Measurements from ENCODE around the gene POMT1.
A peak's percentile ranks its signal among the peaks of the same experiment; 100 is the strongest.

POMT1 gene

GRCh38 chr9:131476777-131477345, 25.9 kb upstream of the POMT1 start:
- DNase-seq, result no peak

DNA sequence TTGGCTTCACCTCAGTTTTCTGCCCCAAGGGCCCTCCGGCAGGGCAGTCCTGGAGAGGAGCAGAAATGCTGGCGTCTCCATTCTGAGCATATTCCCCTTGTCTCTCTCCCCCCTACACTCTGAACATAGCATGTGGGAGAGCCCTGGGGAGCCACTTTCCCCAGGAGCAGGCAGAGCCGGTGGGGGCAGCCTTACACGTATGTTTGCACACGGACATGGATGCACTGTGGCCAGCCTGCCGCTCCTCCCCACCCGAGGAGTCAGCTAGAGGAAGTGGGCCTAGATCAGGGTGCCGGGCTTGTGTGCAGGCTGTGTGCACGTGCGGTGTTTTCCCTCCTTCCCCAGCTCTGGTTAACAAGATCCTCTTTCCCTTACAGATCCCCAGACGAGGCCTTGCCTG, 25.4 kb upstream of the POMT1 start:
- DNase-seq, result no peak

- no peak for DNase-seq
Measured at GRCh38 chr9:131477816-131478419, 24.8 kb upstream of the POMT1 start.

DNA sequence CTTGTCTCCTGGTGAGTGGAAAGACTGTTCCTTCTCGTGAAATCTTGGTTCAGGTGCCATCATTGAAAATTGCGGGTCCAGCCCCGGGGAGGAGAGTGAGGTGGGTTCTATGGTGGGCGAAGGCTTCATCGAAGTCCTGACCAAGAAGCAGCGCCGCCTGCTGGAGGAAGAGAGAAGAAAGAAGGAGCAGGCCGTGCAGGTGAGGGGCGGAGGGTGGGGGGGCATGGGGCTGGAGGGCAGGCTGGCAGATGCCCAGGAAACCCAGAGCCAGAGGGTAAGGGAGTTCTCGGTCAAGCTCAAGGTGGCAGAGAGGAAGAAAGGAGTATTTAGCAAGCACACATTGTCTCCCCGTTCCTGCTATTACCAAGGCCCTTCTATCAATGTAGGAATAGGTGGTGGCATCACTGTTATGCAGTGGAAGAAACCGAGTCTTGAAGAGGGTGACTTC, 24.3 kb upstream of the POMT1 start:
- peak; percentile 46 for DNase-seq

DNA sequence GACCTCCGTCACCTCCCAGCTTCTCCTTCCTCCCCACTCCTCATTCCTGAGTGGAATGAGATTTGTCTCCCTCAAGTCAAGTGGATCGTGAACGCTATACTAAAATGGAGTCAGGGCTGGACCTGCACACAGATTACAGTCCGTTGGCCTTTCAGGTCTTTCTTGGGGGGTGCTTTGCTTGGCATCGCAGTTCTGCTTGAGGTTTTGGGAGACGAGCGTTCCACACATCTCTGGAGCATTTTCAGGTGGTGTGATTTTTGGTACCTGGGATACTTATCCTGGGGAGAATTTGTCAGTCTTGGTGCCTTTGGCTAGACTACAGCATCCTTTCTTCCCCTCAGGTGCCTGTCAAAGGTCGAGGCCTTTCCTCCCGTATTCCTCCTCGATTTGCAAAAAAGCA, 23.8 kb upstream of the POMT1 start:
- DNase-seq, result no peak

DNA sequence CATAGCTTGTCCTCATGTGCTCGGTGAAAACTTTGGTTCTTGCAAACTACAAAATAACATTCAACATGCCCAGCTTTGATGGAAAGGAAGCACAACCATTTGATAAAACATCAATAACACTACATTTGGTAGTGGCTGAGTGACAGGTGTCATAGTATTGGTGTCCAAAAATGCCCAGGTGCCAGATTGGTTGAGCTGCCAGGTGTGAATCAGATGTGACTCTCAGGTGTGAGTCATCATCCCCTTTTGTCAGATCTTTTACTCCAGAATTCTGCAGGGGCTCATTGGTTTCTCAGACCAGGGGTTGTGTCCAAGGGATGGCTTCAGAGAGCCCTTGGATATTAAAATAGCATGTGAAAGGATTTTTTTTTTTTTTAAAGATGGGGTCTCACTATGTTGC, 22.5 kb upstream of the POMT1 start:
- DNase-seq, result no peak

DNA sequence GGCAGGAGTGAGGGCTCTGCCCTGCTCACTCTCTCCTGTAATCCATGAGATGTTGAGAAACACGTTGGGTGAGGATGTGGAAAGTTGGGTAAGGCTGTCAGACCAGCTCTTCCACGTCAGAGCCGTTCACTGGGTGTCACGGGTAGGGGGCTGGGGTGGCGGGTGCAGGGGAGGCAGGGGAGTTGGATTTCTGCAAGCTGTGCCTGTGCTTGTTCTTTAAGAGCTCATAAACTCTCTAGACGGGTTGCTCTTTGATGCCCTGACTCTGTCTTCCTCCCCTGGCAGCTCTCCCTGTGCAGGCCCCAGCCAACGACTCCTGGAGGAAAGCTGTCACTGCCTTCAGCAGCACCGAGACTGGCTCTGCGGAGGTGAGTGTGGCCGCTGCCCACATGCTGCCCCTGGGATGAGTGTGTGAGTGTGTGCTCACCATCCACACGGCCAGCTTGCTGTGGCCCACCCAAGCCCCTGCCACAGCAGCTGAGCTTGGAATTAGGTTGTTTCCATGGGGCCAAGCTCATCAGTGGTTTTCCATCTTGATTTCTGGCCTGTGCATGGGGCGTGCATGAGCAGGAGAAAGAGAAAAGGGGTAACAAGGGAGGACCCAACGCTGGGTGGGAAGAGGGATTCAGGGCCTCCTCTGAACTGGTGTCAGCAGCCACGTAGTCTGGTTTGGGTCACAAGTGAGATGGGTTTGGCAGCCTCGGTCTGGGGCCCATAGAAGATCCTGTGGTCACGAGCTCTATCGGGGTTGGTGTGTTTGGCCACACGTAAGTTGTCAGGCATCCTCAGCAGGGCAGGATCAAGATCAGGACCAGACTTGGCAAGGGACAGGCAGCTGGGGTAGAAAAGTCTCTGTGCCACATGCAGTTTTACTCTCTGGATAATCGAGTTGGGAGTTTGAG, 21.0 kb upstream of the POMT1 start:
- no peak for DNase-seq

DNA sequence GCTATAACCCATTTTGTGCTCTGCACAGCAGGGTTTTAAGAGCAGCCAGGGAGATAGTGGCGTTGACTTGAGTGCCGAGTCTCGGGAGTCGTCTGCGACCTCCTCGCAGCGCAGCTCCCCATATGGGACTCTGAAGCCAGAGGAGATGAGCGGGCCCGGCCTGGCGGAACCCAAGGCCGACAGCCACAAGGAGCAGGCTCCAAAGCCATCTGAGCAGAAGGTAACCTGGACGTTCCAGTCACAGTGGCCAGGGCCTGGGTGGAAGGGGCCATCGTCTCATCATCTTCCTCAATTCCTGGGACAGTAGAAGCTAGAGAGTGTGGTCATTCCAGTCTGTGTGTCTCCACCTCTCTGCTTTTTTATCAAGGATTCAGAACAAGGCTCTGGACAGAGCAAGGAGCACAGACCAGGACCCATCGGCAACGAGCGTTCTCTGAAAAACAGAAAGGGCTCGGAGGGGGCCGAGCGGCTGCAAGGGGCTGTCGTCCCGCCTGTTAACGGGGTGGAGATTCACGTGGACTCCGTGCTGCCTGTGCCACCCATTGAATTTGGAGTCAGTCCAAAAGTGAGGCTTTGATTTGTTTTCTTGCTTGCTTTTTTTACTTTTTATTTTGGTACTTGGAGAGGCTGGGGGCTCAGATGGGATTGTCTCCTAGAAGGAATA, 20.2 kb upstream of the POMT1 start:
- no peak for DNase-seq

DNA sequence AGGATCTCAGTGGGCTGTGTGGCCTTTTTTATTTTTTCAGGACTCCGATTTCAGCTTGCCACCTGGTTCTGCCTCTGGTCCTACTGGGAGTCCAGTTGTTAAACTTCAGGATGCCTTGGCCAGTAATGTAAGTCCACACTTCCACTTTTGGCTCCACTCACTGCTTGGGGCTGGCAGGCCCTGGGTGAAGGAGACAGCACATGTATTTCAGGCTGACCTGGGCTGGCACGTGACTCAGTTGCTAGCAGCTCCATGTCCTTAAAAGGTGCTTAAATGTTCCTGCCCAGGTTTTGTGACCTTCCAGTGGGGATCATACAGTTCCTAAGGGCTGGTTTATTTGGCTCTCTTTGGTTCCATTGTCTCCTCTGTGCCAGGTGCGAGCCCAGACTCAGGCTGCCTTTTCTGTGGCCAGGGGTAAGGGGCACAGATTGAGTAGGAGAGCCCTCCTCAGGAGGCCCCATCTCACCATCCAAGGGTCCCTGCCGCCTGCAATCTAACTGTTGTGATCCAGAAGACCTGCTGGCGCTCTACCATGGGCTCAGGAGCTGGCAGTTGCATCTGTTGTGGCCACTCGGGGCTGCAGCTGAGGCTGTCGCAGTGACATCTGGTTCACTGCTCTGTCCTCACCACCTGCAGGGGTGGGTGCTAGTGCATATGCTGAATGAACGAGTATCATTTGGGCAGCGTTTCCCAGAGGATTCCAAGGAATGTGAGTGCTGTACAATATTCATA, 19.2 kb upstream of the POMT1 start:
- DNase-seq, result no peak

GRCh38 chr9:131484051-131484445, 18.7 kb upstream of the POMT1 start:
- DNase-seq, result no peak

- DNase-seq, result no peak
Measured at GRCh38 chr9:131484560-131485185, 18.0 kb upstream of the POMT1 start.

DNA sequence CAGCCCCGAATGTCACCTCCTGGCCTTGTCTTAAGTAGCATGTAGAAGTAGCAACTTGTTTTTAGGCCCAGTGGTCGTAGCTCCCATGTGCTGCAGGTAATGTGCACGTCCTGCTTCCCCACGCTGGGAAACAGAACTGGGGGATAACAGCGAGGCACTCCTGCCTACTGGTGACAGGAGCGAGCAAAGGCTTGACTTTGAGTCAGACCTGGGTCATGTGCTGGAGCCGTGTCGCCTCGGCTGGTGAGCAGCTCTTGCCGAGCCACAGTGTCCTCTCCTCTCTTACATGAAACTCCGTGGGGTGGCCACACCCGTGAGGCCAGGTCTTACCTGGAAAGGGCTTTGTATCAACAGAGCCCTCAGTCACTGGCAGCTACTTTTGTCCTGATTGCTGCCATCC, 17.5 kb upstream of the POMT1 start:
- DNase-seq, result no peak

- no peak for DNase-seq
Measured at GRCh38 chr9:131485728-131486422, 16.8 kb upstream of the POMT1 start.

DNA sequence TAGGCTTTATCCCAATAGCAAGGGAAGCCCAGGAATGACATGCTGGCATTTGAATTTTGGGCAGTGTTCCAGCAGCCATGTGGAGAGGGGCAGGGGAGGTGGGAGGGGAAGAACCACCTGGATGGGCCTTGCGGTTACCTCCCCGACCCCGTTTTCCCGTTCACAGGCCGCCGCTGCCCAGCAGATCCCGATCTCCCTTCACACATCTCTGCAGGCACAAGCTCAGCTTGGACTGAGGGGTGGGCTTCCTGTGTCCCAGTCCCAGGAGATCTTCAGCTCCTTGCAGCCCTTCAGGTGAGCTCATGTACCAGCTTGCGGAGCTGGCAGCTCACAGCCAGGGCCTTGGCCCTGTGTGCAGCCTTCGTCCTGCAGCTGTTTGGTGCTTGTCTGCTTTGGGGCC, 15.7 kb upstream of the POMT1 start:
- no peak for DNase-seq

DNA sequence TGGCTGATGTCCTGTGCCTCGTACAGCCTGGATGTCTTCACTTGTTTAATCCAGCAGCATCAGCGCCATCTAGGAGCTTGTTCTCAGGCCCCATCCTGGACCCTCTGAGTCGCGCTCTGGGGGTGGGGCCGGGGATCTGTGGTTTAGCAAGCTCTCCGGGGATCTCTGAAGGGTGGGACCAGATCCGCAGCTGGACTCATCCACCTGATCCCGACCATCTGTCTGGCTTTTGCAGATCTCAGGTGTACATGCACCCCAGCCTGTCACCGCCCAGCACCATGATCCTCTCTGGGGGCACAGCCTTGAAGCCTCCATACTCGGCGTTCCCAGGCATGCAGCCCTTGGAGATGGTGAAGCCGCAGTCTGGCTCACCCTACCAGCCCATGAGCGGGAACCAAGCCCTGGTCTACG, 15.1 kb upstream of the POMT1 start:
- peak; percentile 52 for DNase-seq

DNA sequence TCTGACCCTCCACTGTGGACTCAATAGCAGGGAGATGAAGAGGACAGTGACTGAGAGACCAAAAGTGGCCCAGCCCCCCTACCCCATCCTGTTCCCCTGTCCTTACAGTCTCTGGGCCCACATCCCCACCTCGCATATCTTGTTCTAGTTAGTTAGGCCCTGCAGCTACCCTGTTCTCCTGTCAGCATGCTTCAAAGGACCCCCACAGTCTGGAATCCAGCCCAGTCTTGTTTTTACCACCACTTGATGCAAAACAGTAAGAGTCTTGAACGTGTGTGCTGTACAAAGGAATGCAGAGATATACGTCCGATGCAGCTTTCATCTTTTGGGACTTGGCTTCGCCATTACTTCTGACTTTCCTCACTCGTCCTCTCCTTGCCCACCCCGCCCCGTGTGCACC, 12.2 kb upstream of the POMT1 start:
- no peak for DNase-seq

GRCh38 chr9:131491001-131491710, 11.6 kb upstream of the POMT1 start:
- no peak for DNase-seq

DNA sequence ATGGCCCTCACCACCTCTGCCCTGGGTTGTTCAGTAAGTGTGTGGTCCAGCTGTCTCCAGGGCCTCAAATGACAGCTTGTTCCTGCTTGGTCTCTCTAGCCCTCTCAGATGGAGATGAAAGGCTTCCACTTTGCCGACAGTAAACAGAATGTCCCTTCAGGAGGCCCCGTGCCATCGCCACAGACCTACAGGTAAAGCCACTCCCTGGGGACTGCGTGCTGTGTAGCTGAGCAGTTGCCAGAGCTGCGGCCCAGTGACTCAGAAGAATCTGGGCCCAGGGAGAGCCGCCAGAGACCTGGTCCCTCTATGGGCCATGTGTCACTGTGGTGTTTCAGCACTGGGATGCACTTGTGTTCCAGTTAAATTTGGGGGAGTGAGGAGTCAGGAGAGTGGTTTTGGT, 10.6 kb upstream of the POMT1 start:
- no peak for DNase-seq

- DNase-seq, result no peak
Measured at GRCh38 chr9:131494296-131494870, 8.3 kb upstream of the POMT1 start.

DNA sequence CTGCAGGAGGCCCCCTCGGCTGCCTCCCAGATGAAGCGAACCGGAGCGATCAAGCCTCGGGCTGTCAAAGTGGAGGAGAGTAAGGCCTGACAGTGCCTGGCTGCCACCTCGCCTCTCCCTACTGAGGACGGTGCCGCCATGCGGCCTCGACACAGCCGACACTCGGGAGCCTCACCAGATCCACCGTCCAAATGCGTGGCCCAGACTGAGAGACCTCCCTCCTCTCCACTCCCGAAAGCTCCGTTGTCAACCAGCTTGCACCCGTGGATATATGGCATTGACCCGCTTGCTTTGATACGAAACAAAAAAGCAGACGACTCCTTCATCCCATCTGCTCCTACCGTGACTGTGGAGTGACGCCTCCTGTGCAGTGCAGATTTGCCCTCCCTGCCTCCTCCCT, 6.9 kb upstream of the POMT1 start:
- DNase-seq, result no peak
